Measurements from ENCODE around the gene AP2M1. TPM values are rescaled to one million over a fixed set of nuclear protein-coding genes. Genes with fewer than 3 reads are reported as not detected.

AP2M1 gene
- total and polyA plus RNA-seq, 2 of the 13 experiments (the other 11 are each of a cell fraction or from before 2014, with no cell fraction given) = 126 to 146 TPM

DNA sequence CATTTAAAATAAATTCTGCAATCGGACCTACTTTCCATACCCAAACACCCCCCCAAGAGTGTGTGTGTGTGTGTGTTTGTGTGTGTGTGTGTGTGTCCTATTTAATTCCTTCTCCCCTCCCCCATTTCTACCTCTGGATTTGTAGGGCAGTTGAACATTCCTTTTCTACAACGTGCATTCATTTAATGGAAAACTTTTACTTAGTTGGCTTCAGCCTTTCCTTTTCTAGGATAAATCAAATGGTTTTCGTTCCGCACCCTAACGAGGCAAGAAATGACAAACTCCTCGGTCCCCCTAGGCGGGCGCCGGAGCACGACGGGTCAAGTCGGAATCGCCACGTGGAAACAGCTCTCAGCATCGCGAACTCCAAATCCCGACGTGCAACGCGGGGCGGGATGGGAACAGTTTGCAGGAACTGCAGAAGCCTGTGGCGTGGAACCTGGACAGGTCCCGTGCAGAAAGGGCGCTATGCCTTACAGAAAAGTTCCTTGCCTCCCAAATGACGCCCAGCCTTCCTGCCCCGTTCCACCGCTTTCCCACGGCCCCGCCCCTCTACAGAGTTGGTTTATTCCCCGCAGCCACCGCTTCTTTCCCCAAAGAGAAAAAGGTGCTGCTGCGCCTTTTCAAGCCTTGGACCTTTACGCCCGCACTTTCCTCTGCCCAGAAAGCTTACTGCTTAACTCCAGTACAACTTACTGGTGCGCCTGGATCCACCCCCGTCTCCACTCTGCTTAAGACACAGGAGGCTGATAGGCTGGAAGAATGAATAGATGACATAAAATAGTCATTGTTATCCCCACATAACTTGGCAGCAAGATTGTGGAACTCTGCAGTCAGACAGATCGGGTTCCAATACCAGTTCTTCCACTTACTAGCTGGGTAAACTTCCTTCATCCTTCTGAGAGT, 40.6 kb upstream of the AP2M1 start (continued):
- peak; percentile 60; the same call in 1 of the 2 replicates for TF ChIP-seq ZNF766 (CRISPR knock-in tag; IDR thresholded peaks at IDR 0.05; ENCODE audit: borderline replicate concordance)
- TF ChIP-seq ZNF468 (CRISPR knock-in tag; IDR thresholded peaks at IDR 0.05) = no peak
- peak; percentile 80 for TF ChIP-seq NKX3-1 (CRISPR knock-in tag; IDR thresholded peaks at IDR 0.05)
- TF ChIP-seq ATF1 (CRISPR knock-in tag; IDR thresholded peaks at IDR 0.05) = peak; percentile 69; the same call in 1 of the 2 replicates
- no peak for TF ChIP-seq ZNF10 (CRISPR knock-in tag; IDR thresholded peaks at IDR 0.05; ENCODE audit: borderline replicate concordance, low read depth)
- TF ChIP-seq SPEN (CRISPR knock-in tag; IDR thresholded peaks at IDR 0.05; ENCODE audit: low read depth) = peak; percentile 58; the same call in 1 of the 2 replicates
- TF ChIP-seq ZFP41 (CRISPR knock-in tag; IDR thresholded peaks at IDR 0.05; ENCODE audit: borderline replicate concordance) = no peak
- TF ChIP-seq ISL2 (CRISPR knock-in tag; IDR thresholded peaks at IDR 0.05) = peak; percentile 51; the same call in 1 of the 2 replicates
- no peak for TF ChIP-seq LCORL (IDR thresholded peaks at IDR 0.05)
- TF ChIP-seq LCORL (CRISPR knock-in tag; IDR thresholded peaks at IDR 0.05) = no peak
- no peak for TF ChIP-seq ZNF782 (CRISPR knock-in tag; IDR thresholded peaks at IDR 0.05; ENCODE audit: borderline replicate concordance)
- TF ChIP-seq MTERF4 (CRISPR knock-in tag; IDR thresholded peaks at IDR 0.05) = no peak; the same call in 1 of the 2 replicates
- TF ChIP-seq GABPA (IDR thresholded peaks at IDR 0.05; ENCODE audit: low read depth, low read length) = peak; percentile 66
- peak; percentile 84 for TF ChIP-seq GABPA (CRISPR knock-in tag; IDR thresholded peaks at IDR 0.05; ENCODE audit: low read depth)
- TF ChIP-seq XBP1 (CRISPR knock-in tag; IDR thresholded peaks at IDR 0.05) = no peak
- TF ChIP-seq, protein P1, sequence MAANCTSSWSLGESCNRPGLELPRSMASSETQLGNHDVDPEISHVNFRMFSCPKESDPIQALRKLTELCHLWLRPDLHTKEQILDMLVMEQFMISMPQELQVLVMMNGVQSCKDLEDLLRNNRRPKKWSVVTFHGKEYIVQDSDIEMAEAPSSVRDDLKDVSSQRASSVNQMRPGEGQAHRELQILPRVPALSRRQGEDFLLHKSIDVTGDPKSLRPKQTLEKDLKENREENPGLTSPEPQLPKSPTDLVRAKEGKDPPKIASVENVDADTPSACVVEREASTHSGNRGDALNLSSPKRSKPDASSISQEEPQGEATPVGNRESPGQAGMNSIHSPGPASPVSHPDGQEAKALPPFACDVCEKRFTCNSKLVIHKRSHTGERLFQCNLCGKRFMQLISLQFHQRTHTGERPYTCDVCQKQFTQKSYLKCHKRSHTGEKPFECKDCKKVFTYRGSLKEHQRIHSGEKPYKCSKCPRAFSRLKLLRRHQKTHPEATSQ (CRISPR knock-in tag; IDR thresholded peaks at IDR 0.05; ENCODE audit: borderline replicate concordance) = peak; percentile 51; the same call in 1 of the 2 replicates
- peak; percentile 69; the same call in 1 of the 2 replicates for TF ChIP-seq ZNF232 (CRISPR knock-in tag; IDR thresholded peaks at IDR 0.05; ENCODE audit: borderline replicate concordance)
- no peak for TF ChIP-seq HNF4A (CRISPR knock-in tag; IDR thresholded peaks at IDR 0.05)
- TF ChIP-seq CENPT (CRISPR knock-in tag; IDR thresholded peaks at IDR 0.05; ENCODE audit: low read depth) = no peak
- TF ChIP-seq TSC22D2 (CRISPR knock-in tag; IDR thresholded peaks at IDR 0.05; ENCODE audit: borderline replicate concordance) = no peak
- peak; percentile 51 for TF ChIP-seq ZBTB7B (CRISPR knock-in tag; IDR thresholded peaks at IDR 0.05)
